ENCODE measurements around the gene CYP19A1.
"Not testable (repeated sequence)": the region's sequence is repeated elsewhere in the genome, so short reads cannot be mapped to it uniquely, and the experiment has no call there.

Gene CYP19A1

DNA sequence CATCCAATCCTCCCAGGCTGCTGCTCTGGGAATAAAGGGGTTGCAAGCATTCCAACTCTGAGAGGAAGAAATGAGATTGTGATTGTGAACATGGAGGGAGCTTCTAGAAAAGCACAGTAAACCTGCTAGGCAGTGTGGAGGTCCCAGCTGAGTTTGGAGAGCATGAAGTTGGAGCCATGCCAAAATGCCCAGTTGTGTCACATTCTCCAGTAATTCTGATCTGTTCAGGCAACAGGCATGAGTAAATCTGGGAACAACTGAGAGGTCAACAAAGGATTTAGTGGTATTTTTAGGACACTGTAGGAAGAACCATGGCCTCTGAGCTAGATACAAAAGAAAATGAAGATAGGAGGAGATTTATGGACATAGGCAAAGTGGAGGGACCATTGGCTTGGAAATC is 74.7 kb downstream of the CYP19A1 start:
- no peak for DNase-seq (ENCODE audit: low read depth in 1 of 2, low spot score in 1 of 2)

DNA sequence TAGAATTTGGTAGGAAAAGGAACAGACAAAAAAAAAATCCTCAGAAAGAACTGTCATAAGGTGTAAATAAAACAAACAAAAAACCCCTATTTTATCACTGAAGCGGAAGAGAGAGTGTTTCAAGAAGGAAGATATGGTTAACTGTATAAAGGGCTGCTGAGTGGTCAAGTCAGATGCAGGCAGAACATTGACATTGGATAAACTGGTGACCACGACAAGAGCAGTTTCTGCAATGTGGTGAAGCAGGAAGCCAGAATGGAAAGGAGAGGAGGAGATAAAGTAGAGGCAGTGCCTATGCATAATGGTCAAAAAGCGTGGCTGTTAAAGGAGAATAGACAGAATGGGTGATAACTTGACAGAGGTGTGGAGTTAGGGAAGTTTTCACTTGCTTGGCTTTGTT is 75.3 kb downstream of the CYP19A1 start:
- no peak for DNase-seq (ENCODE audit: low read depth in 1 of 2, low spot score in 1 of 2)

GRCh38 chr15:51262463-51262862 is 75.9 kb downstream of the CYP19A1 start:
- DNase-seq (ENCODE audit: low read depth in 1 of 2, low spot score in 1 of 2), result no peak

- not testable (repeated sequence) for DNase-seq (ENCODE audit: low read depth in 1 of 2, low spot score in 1 of 2)
Measured at GRCh38 chr15:51261113-51261512, 77.3 kb downstream of the CYP19A1 start.

DNA sequence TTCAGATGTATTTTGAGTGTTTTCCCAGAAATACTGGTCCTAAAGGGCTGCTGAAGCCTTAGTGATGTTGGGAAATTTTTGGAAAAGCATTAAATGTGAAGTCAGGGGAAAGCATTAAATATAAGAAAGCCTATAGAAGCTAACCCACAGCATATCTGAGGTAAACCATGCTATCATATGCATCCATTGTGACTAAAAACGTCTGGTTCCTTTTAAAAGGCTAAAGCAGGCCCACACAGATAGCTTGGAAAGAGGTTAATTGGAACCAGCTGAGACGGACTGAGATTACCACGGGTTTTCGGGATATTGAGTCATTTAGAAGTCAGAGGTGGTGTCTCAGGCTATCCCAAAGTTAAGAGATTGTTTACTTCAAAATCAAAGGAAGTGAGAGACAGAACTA is 78.2 kb downstream of the CYP19A1 start:
- DNase-seq (ENCODE audit: low read depth in 1 of 2, low spot score in 1 of 2), result no peak

- DNase-seq (ENCODE audit: low read depth in 1 of 2, low spot score in 1 of 2), result no peak
Measured at GRCh38 chr15:51255533-51255932, 82.9 kb downstream of the CYP19A1 start.

GRCh38 chr15:51253366-51253765 is 85.0 kb downstream of the CYP19A1 start:
- no peak for DNase-seq (ENCODE audit: low read depth in 1 of 2, low spot score in 1 of 2)

GRCh38 chr15:51252671-51253070 is 85.7 kb downstream of the CYP19A1 start:
- DNase-seq (ENCODE audit: low read depth in 1 of 2, low spot score in 1 of 2), result no peak

GRCh38 chr15:51251556-51251955 is 86.8 kb downstream of the CYP19A1 start:
- DNase-seq (ENCODE audit: low read depth in 1 of 2, low spot score in 1 of 2), result no peak

DNA sequence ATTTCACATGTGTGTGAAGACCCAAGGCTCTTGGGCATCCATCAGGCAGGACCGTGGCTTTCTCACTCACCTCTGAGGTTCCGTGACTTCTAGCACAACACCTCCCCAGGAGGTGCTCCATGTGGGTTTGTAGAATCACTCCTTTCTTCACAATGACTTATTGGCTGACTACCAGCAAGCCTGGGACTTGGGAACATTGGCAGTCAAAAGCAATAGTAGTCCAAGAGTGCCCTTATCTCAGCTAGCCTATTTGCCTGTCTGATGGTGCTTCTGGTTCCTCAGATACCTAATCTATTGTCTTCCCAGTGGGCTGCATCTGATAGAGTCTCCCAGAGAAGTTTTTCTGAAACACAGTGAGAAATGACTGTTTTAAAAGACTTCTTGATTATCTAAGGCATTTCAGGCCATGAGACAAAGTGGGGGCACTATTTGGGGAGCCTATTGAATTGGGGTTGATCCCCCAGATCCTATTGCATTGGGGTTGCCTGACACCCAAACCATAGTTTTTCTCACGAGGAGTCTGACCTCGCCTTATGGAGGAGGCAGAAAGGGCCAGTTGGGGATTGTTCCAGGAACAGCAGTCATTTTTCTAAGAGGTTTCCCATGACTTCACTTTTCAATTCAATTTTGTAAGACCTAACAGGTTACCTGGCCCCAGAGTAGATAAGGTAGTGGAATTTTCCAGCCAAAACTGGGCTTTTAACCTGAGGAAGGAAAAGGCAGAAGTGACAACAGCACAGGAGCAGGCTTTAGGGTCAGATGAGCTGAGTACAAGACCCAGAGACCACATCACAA is 88.0 kb downstream of the CYP19A1 start:
- DNase-seq (ENCODE audit: low read depth in 1 of 2, low spot score in 1 of 2), result no peak

DNA sequence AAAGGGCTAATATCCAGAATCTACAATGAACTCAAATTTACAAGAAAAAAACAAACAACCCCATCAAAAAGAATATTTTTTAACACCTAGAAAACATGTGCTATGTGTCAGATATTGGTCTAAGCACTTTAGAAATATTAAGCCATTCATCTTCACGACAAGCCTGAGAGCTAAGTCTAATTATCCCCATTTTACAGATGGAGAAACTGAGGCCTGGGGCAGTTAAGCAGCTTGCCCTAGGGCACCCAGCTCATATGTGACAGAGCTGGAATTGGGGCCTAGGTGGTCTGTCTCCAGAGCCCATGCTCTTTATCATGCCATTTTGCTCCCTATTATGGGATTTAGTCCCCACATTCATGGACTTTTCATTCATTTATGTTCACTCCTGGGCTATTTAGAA is 92.8 kb downstream of the CYP19A1 start:
- no peak for DNase-seq (ENCODE audit: low read depth in 1 of 2, low spot score in 1 of 2)

DNA sequence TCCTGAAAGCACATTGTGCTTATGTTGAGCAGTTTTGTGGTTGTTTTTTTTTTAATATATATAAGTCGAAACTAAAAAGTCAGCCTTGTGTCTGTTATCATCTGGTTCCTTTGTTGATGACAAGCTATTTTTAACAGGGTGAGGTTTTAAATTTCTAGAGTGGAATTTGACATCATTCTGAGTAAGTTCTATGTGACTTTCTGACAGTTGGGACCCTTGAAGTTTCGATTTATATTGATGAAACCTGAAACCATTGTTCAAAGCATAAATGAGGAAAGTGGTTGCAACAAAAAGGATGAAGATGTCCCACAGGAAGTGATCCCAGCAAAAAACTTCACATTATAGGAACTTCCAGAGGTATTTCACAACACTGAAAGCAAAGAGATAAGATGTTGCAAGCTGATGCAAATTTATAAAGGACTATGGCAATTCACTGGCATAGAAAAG is 94.0 kb downstream of the CYP19A1 start:
- DNase-seq (ENCODE audit: low read depth in 1 of 2, low spot score in 1 of 2), result no peak

- no peak for DNase-seq (ENCODE audit: low read depth in 1 of 2, low spot score in 1 of 2)
Measured at GRCh38 chr15:51243774-51244173, 94.6 kb downstream of the CYP19A1 start.

GRCh38 chr15:51240066-51240465 is 98.3 kb downstream of the CYP19A1 start:
- no peak for DNase-seq (ENCODE audit: low read depth in 1 of 2, low spot score in 1 of 2)

DNA sequence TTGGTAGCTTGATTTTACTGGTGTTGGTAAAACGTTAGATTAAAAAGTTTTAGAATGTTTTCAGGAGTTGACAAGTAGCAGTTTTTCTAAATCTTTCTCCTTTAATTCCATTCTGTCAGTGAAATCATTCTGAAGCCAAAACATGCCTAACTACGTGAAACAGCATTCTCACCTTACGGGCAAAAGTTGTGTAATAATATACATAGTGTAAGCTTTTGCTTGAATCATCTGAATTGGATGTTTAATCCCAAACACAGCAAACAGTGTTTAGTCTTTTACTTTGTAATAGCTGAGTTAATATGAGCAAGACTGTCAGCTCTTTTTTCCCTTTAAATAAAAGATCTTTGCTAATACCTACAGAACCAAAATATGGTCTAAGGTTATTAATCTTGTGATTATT is 100.6 kb downstream of the CYP19A1 start:
- no peak for DNase-seq (ENCODE audit: low read depth in 1 of 2, low spot score in 1 of 2)

GRCh38 chr15:51234176-51234927 is 104.0 kb downstream of the CYP19A1 start:
- DNase-seq (ENCODE audit: low read depth in 1 of 2, low spot score in 1 of 2), result no peak

DNA sequence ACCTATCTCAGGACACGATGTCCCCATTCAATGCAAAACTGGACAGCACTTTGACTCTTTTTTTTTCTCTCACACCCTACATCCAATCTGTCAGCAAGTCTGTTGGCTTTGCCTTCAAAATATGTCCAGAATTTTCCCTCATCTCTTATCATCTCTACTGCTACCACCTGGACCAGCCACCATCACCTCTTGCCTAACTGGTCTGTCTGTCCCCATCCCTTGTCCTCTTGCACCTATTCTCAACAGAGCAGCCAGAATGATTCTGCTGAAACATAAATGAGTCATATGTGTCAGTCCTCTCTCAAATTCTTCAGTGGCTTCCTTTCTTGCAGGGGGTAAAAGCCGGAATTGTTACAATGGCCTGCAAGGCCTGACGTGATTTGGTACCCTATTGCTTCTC is 105.8 kb downstream of the CYP19A1 start:
- DNase-seq (ENCODE audit: low read depth in 1 of 2, low spot score in 1 of 2), result no peak

- no peak for DNase-seq (ENCODE audit: low read depth in 1 of 2, low spot score in 1 of 2)
Measured at GRCh38 chr15:51229907-51230330, 108.5 kb downstream of the CYP19A1 start.

GRCh38 chr15:51227940-51228732 is 110.3 kb downstream of the CYP19A1 start:
- DNase-seq (ENCODE audit: low read depth in 1 of 2, low spot score in 1 of 2), result no peak

GRCh38 chr15:51226576-51227210 is 111.7 kb downstream of the CYP19A1 start:
- DNase-seq (ENCODE audit: low read depth in 1 of 2, low spot score in 1 of 2), result no peak

DNA sequence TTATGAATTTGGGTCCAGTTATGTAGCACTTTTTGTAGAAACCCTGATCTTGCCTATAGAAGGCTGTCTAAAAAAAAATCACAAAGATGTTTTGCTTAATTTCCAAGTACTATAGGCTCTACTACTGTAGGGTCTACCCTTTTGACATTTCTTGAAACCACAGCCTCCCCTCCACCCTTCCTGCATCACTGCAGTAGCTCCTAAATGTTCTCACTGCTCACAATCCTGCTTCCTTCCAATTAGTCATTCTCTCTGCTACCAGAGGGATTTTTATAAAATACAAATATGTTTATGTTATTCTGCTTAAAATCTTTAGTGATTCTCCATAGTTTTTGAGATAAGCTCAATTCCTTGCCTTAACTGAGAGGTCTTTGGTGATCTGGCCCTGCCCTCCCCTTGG is 114.0 kb downstream of the CYP19A1 start:
- DNase-seq (ENCODE audit: low read depth in 1 of 2, low spot score in 1 of 2), result no peak
